Naive B cell (primary cell): Measurements from ENCODE around the gene COL10A1. TPM values are rescaled to one million over a fixed set of nuclear protein-coding genes. Genes with fewer than 3 reads are reported as not detected.
A peak's percentile ranks its signal among the peaks of the same experiment; 100 is the strongest.

Experiments used
- ATAC-seq, 2 donors: fragments of 150-1000 bp; cut with Tn5 transposase; 2 replicates each; pipeline ENCODE4 v1.10.0; 2021; ENCODE audit warnings: low read depth in 2 of 2, mild to moderate bottlenecking in 2 of 2, moderate library complexity in 2 of 2
- DNase-seq: peaks from one replicate; pipeline ENCODE4 v3.0.0; 2022
- H3K27ac Mint-ChIP-seq, 6 donors: one replicate each; pipeline ENCODE4 v1.8.0; 2020 to 2022; ENCODE audit warnings: mild to moderate bottlenecking in 6 of 6, mixed read lengths in 6 of 6, moderate library complexity in 5 of 6, inconsistent platforms in 2 of 6
- H3K27me3 Mint-ChIP-seq, 3 donors: one replicate each; pipeline ENCODE4 v1.8.0; 2021 to 2022; ENCODE audit warnings: mixed read lengths in 3 of 3, mild to moderate bottlenecking in 1 of 3
- H3K36me3 Mint-ChIP-seq, 2 donors: one replicate each; pipeline ENCODE4 v1.8.0; 2020 to 2022; ENCODE audit warnings: mixed read lengths in 2 of 2, inconsistent platforms in 1 of 2, mild to moderate bottlenecking in 1 of 2
- H3K4me1 Mint-ChIP-seq, 3 donors: one replicate each; pipeline ENCODE4 v1.8.0; 2020 to 2022; ENCODE audit warnings: mixed read lengths in 3 of 3, inconsistent platforms in 1 of 3, mild to moderate bottlenecking in 1 of 3, moderate library complexity in 1 of 3
- H3K4me3 Mint-ChIP-seq, 8 donors: one replicate each; pipeline ENCODE4 v1.8.0; 2020 to 2022; ENCODE audit warnings: mild to moderate bottlenecking in 8 of 8, mixed read lengths in 8 of 8, moderate library complexity in 8 of 8, inconsistent platforms in 2 of 8
- H3K9me3 Mint-ChIP-seq, 7 donors: one replicate each; pipeline ENCODE4 v1.8.0; 2020 to 2022; ENCODE audit warnings: mixed read lengths in 7 of 7, mild to moderate bottlenecking in 5 of 7, inconsistent platforms in 2 of 7, moderate library complexity in 1 of 7
- polyA plus RNA-seq, 6 donors: library from polyadenylated mRNA; unstranded; fragments of 300-500 nt; fragmentation: Illumina TruSeq; gene quantifications; one replicate each; pipeline ENCODE4 v1.2.3, GENCODE V29; 2021; ENCODE audit warnings: low read depth in 6 of 6

Gene COL10A1
- polyA plus RNA-seq, 6 donors from 2014 or later = 0.12 to 0.18 (median 0.16) TPM; not detected in 3

GRCh38 chr6:116154887-116155286 lies 29.0 kb upstream of the COL10A1 start:
- no peaks in the 10 kb centered on the region for H3K27me3 Mint-ChIP-seq
- no peak overlapping the region for H3K27ac Mint-ChIP-seq
- DNase-seq (no peak), ATAC-seq (no peak)
- peaks cover 2 to 5% of the 10 kb centered on the region in 2 donors for H3K36me3 Mint-ChIP-seq
- no peak overlapping the region for H3K4me3 Mint-ChIP-seq
- H3K9me3 Mint-ChIP-seq = peaks cover 0 to 6% (median 0%) of the 10 kb centered on the region in 7 donors
- H3K4me1 Mint-ChIP-seq = peaks cover 6 to 8% (median 7%) of the 10 kb centered on the region in 3 donors

GRCh38 chr6:116152620-116153019 lies 26.7 kb upstream of the COL10A1 start:
- no peak overlapping the region for H3K27ac Mint-ChIP-seq
- peaks cover 0 to 4% of the 10 kb centered on the region in 2 donors for H3K36me3 Mint-ChIP-seq
- H3K27me3 Mint-ChIP-seq = no peaks in the 10 kb centered on the region
- no peak overlapping the region for H3K4me3 Mint-ChIP-seq
- H3K4me1 Mint-ChIP-seq = peaks cover 6 to 8% (median 7%) of the 10 kb centered on the region in 3 donors
- ATAC-seq = no peak
- no peaks in the 10 kb centered on the region for H3K9me3 Mint-ChIP-seq
- no peak for DNase-seq

GRCh38 chr6:116145803-116146675 lies 20.1 kb upstream of the COL10A1 start:
- Mint-ChIP-seq H3K27ac (peak overlapping the region in 1 of 6 donors; percentile 31), H3K9me3 (no peaks in the 10 kb centered on the region), H3K4me3 (no peak overlapping the region), H3K27me3 (no peaks in the 10 kb centered on the region), H3K36me3 (peaks cover 0 to 4% of the 10 kb centered on the region in 2 donors), H3K4me1 (no peaks in the 10 kb centered on the region)
- DNase-seq (no peak), ATAC-seq (no peak)

- no peaks in the 10 kb centered on the region for H3K27me3 Mint-ChIP-seq
- no peaks in the 10 kb centered on the region for H3K9me3 Mint-ChIP-seq
- DNase-seq = no peak
- no peaks in the 10 kb centered on the region for H3K4me1 Mint-ChIP-seq
- no peak for ATAC-seq
- H3K4me3 Mint-ChIP-seq = no peak overlapping the region
- H3K36me3 Mint-ChIP-seq = no peaks in the 10 kb centered on the region
- peak overlapping the region in 1 of 6 donors; percentile 0 for H3K27ac Mint-ChIP-seq
These were observed 18.7 kb upstream of the COL10A1 start for GRCh38 chr6:116144605-116145004.

- no peaks in the 10 kb centered on the region for H3K27me3 Mint-ChIP-seq
- no peak for ATAC-seq
- no peaks in the 10 kb centered on the region for H3K4me1 Mint-ChIP-seq
- DNase-seq = no peak
- H3K9me3 Mint-ChIP-seq = no peaks in the 10 kb centered on the region
- H3K27ac Mint-ChIP-seq = peak overlapping the region in 1 of 6 donors; percentile 74
- peaks cover 0 to 4% of the 10 kb centered on the region in 2 donors for H3K36me3 Mint-ChIP-seq
- no peak overlapping the region for H3K4me3 Mint-ChIP-seq
These were observed 14.0 kb upstream of the COL10A1 start for GRCh38 chr6:116139917-116140316.

- DNase-seq (no peak), ATAC-seq (no peak)
- Mint-ChIP-seq H3K27ac (no peak overlapping the region), H3K4me1 (no peaks in the 10 kb centered on the region), H3K4me3 (no peak overlapping the region), H3K36me3 (peaks cover 1 to 7% of the 10 kb centered on the region in 2 donors), H3K9me3 (no peaks in the 10 kb centered on the region), H3K27me3 (no peaks in the 10 kb centered on the region)
These were observed 11.0 kb upstream of the COL10A1 start for GRCh38 chr6:116136933-116137340.

GRCh38 chr6:116136373-116136772 lies 10.4 kb upstream of the COL10A1 start:
- Mint-ChIP-seq H3K9me3 (peaks cover 0 to 2% (median 0%) of the 10 kb centered on the region in 7 donors), H3K36me3 (peaks cover 7 to 13% of the 10 kb centered on the region in 2 donors), H3K27ac (no peak overlapping the region), H3K4me3 (no peak overlapping the region), H3K27me3 (no peaks in the 10 kb centered on the region), H3K4me1 (no peaks in the 10 kb centered on the region)
- ATAC-seq = no peak
- no peak for DNase-seq

GRCh38 chr6:116133453-116133852 lies 7.5 kb upstream of the COL10A1 start:
- H3K36me3 Mint-ChIP-seq = peaks cover 8 to 23% of the 10 kb centered on the region in 2 donors
- no peak overlapping the region for H3K27ac Mint-ChIP-seq
- H3K9me3 Mint-ChIP-seq = peaks cover 0 to 3% (median 0%) of the 10 kb centered on the region in 7 donors
- peaks cover 0 to 3% (median 0%) of the 10 kb centered on the region in 3 donors for H3K4me1 Mint-ChIP-seq
- H3K4me3 Mint-ChIP-seq = no peak overlapping the region
- no peak for ATAC-seq
- no peak for DNase-seq
- no peaks in the 10 kb centered on the region for H3K27me3 Mint-ChIP-seq

DNA sequence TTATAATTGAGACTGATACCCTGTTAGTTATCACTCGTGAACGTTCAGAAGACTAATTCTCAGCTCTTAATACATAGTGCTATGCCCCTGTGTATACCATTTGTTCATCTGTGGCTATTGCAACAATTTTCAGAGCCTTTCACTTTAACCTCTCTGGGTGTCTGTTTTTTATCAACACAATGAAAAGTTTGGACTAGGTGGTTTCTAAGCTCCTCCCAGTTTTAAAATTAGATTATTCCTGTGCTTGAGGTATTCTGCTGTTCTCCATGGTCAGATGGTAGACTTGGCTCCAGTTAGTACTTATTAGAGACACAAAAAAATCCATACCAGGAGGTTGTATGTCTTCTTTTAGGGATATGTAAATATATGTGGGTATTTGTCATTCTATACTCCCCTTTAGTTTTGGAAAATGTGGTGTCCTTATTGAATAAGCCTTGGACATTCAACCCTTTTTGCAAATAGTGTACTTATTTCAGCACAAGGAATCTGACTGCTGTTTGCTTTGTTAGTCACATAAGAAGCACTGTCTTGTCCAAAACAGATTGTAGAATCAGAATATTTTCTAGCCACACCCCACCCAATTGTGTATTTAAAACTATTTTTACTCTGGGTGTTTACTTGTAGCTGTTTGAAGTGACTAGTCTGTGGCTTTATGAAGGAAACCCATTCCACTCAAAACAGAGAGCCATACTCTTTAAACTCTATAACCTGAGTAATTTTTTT lies 2.0 kb upstream of the COL10A1 start:
- Mint-ChIP-seq H3K4me3 (no peak overlapping the region), H3K27me3 (no peaks in the 10 kb centered on the region), H3K36me3 (peaks cover 8 to 24% of the 10 kb centered on the region in 2 donors), H3K27ac (no peak overlapping the region), H3K4me1 (peaks cover 0 to 3% (median 0%) of the 10 kb centered on the region in 3 donors), H3K9me3 (peaks cover 0 to 3% (median 0%) of the 10 kb centered on the region in 7 donors)
- ATAC-seq (no peak), DNase-seq (no peak)

GRCh38 chr6:116120430-116120829 lies 5.5 kb downstream of the COL10A1 start:
- H3K27me3 Mint-ChIP-seq = no peaks in the 10 kb centered on the region
- no peak for ATAC-seq

DNA sequence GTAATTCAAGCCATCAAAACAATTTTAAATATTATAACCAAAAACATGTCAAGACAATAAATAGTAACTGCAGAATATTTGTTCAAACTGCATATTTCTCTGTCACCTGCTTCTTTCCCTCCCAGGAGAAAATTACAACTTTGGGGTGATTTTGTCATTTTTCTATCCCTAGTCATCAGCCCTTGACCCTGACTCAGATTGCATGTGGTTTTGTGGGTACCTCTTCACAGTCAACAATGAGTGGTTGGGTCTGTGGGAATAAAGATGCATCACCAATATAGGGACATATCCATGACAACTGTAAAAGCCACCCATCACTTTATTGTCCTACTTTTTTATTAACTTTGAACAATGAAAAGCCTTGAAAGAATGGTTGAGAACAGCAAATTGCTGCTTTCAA lies 7.3 kb downstream of the COL10A1 start:
- H3K27ac Mint-ChIP-seq = peak overlapping the region in 1 of 6 donors; percentile 52
- H3K36me3 Mint-ChIP-seq = peaks cover 8% of the 10 kb centered on the region in 2 donors

More at GRCh38 chr6:116120430-116120829, 5.5 kb downstream of the COL10A1 start:
- no peak overlapping the region for H3K27ac Mint-ChIP-seq
- peaks cover 0 to 8% (median 6%) of the 10 kb centered on the region in 3 donors for H3K4me1 Mint-ChIP-seq
- H3K4me3 Mint-ChIP-seq = no peak overlapping the region
- no peaks in the 10 kb centered on the region for H3K9me3 Mint-ChIP-seq
- H3K36me3 Mint-ChIP-seq = peaks cover 8 to 9% of the 10 kb centered on the region in 2 donors
- no peak for DNase-seq

DNA sequence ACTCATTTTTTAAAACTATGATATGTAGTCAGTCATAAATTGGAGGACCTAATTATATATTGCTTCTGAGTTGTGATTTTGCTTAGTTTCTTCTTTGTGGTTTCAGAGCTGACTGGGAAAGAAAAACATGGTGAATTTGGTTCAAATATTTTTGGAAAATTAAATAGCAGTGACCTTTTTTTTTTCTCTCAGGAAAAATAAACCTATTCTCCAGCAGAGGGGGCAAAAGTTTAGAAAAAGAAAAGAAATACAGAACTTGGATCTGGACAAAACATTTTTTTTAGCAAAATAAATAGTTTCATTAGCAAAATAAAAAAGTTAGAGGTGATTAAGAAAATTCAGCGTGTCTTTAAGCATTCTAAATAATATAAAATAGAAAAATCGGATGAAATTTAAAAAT lies 10.2 kb downstream of the COL10A1 start:
- no peak for ATAC-seq
- no peak for DNase-seq
- H3K27me3 Mint-ChIP-seq = no peaks in the 10 kb centered on the region
- H3K9me3 Mint-ChIP-seq = no peaks in the 10 kb centered on the region
- H3K36me3 Mint-ChIP-seq = peaks cover 14 to 28% of the 10 kb centered on the region in 2 donors
- peaks cover 0 to 8% (median 3%) of the 10 kb centered on the region in 3 donors for H3K4me1 Mint-ChIP-seq
- H3K27ac Mint-ChIP-seq = peak overlapping the region in 1 of 6 donors; percentile 30
- no peak overlapping the region for H3K4me3 Mint-ChIP-seq

More for the DNA sequence above, 7.3 kb downstream of the COL10A1 start:
- H3K27me3 Mint-ChIP-seq = no peaks in the 10 kb centered on the region
- no peak overlapping the region for H3K4me3 Mint-ChIP-seq
- ATAC-seq (no peak), DNase-seq (no peak)
- peaks cover 2 to 8% (median 6%) of the 10 kb centered on the region in 3 donors for H3K4me1 Mint-ChIP-seq
- no peaks in the 10 kb centered on the region for H3K9me3 Mint-ChIP-seq

GRCh38 chr6:116113386-116113785 lies 12.5 kb downstream of the COL10A1 start:
- peak overlapping the region in 1 of 6 donors; percentile 1 for H3K27ac Mint-ChIP-seq
- H3K27me3 Mint-ChIP-seq = no peaks in the 10 kb centered on the region
- no peaks in the 10 kb centered on the region for H3K9me3 Mint-ChIP-seq
- H3K36me3 Mint-ChIP-seq = peaks cover 36 to 44% of the 10 kb centered on the region in 2 donors
- no peak overlapping the region for H3K4me3 Mint-ChIP-seq
- DNase-seq = no peak
- H3K4me1 Mint-ChIP-seq = peaks cover 5 to 12% (median 8%) of the 10 kb centered on the region in 3 donors
- ATAC-seq = no peak
